Measurements from ENCODE around the gene MYBPC2.

DNA sequence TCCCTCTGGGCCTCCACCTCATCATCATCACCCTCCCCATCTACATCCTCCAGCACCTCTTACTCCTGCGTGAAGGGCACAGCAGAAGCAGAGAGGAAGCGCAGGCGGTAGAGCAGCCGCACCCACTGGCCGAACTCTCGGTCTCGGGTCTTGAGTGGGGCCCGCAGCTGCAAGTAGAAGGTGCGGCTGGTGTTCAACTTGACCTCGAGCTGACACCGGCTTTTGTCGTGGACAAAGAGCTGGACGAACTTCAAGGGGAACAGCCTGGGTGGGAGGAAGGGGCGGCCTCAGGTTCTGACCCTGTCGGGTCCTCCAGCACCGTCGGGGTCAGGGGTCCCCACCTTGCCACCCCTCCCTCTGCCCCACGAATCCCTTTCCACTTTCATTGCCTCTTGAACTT is 34.9 kb downstream of the MYBPC2 start:
- TF ChIP-seq CTCF (IDR thresholded peaks at IDR 0.05) (no peak), POLR2A (IDR thresholded peaks at IDR 0.05) (no peak)
